Motor neuron (in vitro differentiated cells): Measurements from ENCODE around the gene CSTF3. TPM values are rescaled to one million over a fixed set of nuclear protein-coding genes. Genes with fewer than 3 reads are reported as not detected.
"Not testable (repeated sequence)": the region's sequence is repeated elsewhere in the genome, so short reads cannot be mapped to it uniquely, and the experiment has no call there.

ENCODE experiments used
- ATAC-seq, 8 experiments: fragments of 200-7000 bp; cut with Tn5 transposase; replicated peaks in 6 of 8; 2 replicates each; pipeline ENCODE4 v1.8.0; 2021; ENCODE audit warnings: mild to moderate bottlenecking in 8 of 8, moderate library complexity in 8 of 8
- H3K27ac ChIP-seq, 2 donors: fragments of 250-450 bp; sonication (Bioruptor Pico); 2 replicates each; pipeline ENCODE4 v1.9.0; 2021; ENCODE audit warnings: antibody characterized with exemption in 2 of 2, mild to moderate bottlenecking in 2 of 2, moderate library complexity in 1 of 2
- H3K4me1 ChIP-seq, 2 donors: fragments of 250-450 bp; sonication (Bioruptor Pico); replicated peaks in 1 of 2; 2 replicates each; pipeline ENCODE4 v1.6.1; 2021; ENCODE audit warnings: antibody characterized with exemption in 2 of 2, mild to moderate bottlenecking in 2 of 2, moderate library complexity in 1 of 2
- H3K4me3 ChIP-seq, 5 donors: fragments of 250-450 bp; sonication (Bioruptor Pico); 2 replicates each; pipeline ENCODE4 v1.9.0; 2021; ENCODE audit warnings: antibody characterized with exemption in 5 of 5, mild to moderate bottlenecking in 5 of 5, moderate library complexity in 4 of 5
- WGBS, 10 experiments: fragments of 450-650 bp; shearing (Covaris generic); methylation state at CpG; one replicate each; pipeline ENCODE4 v1.0.0; 2022; 5-methylcytosine and 5-hydroxymethylcytosine counted together
- in situ Hi-C, 9 experiments: fragments of 400-800 bp; cut with MboI; loops; one replicate each; pipeline ENCODE4 v1.15.0; 2021; ENCODE audit warnings: low sequenced_read_pairs in 9 of 9, low pct_unique_long_range_greater_than_20kb in 2 of 9; ENCODE audit not compliant: unreplicated experiment in 9 of 9
- total RNA-seq, 8 experiments: library from RNA; unstranded; fragments of 300-600 nt; gene quantifications; 2 replicates each; pipeline versions ENCODE4 v1.2.3 to v1.2.4, GENCODE V29; 2022

The CSTF3 gene
- total RNA-seq, 8 experiments from 2014 or later, result 45.1 to 85.8 (median 67.4) TPM

GRCh38 chr11:33064033-33064825 lies 97.1 kb downstream of the CSTF3 start:
- 20 to 89% (median 73%) methylated on average over 1 to 10 of the region's 11 CpGs for WGBS, 10 experiments
- Histone ChIP-seq H3K4me1 (no peaks in the 10 kb centered on the region), H3K4me3 (no peak overlapping the region), H3K27ac (no peak overlapping the region)
- ATAC-seq, result peak in 2 of 8 experiments; percentile 21 to 35
- in situ Hi-C loops, result loop anchor here in 4 of 9 experiments (25.0 kb wide), 2 partner anchors 102 to 252 kb away; no protein-coding TSS in a partner anchor

DNA sequence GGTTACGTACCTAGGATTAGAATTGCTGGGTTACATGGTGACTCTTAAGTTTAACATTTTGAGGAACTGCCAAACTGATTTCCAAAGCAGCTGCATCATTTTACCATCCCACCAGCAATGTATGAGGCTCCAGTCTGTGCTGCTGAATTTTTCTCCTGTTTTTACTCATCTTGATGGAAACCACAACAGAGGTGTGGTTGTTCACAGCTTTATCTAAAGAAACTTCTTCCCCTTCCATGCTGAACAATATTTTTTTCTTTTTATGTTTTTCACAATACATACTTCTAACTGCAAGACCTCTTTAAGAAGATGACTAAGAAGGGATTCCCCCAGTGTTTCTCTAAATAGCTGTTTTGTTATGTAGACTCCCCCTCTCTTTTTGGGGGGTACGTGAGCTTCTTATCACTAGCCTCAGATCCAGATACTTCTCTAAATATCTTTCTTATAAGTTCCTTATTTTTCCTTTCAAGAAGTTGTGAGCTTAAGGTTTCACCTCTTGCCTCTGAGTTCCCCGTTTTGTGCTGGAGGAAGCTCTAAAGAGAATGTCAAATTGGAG lies 97.9 kb downstream of the CSTF3 start:
- in situ Hi-C loops, result loop anchor here in 4 of 9 experiments (25.0 kb wide), 2 partner anchors 101 to 251 kb away; no protein-coding TSS in a partner anchor
- H3K4me1 ChIP-seq, result no peaks in the 10 kb centered on the region
- H3K27ac ChIP-seq, result no peak overlapping the region
- 22 to 100% (median 89%) methylated on average over 1 to 3 of the region's 3 CpGs for WGBS, 10 experiments
- ATAC-seq, result peak in 2 of 8 experiments; percentile 32 to 50
- no peak overlapping the region for H3K4me3 ChIP-seq

- no peak for ATAC-seq
Observed at GRCh38 chr11:33062137-33062536, 99.1 kb downstream of the CSTF3 start.

GRCh38 chr11:33060271-33060670 lies 101.0 kb downstream of the CSTF3 start:
- 90 to 100% (median 96%) methylated on average over 1 to 3 of the region's 3 CpGs; no CpG with 5 or more reads in 6 of the 10 experiments for WGBS, 10 experiments
- Histone ChIP-seq H3K4me3 (no peak overlapping the region), H3K4me1 (no peaks in the 10 kb centered on the region), H3K27ac (no peak overlapping the region)
- no peak for ATAC-seq
- in situ Hi-C loops, result loop anchor here in 4 of 9 experiments (25.0 kb wide), 2 partner anchors 98 to 248 kb away; no protein-coding TSS in a partner anchor

More at GRCh38 chr11:33062137-33062536, 99.1 kb downstream of the CSTF3 start:
- 50 to 97% (median 60%) methylated on average over 1 to 5 of the region's 5 CpGs; no CpG with 5 or more reads in 3 of the 10 experiments for WGBS, 10 experiments
- Histone ChIP-seq H3K27ac (no peak overlapping the region), H3K4me1 (no peaks in the 10 kb centered on the region), H3K4me3 (no peak overlapping the region)
- in situ Hi-C loops, result loop anchor here in 4 of 9 experiments (25.0 kb wide), 2 partner anchors 100 to 250 kb away; no protein-coding TSS in a partner anchor

DNA sequence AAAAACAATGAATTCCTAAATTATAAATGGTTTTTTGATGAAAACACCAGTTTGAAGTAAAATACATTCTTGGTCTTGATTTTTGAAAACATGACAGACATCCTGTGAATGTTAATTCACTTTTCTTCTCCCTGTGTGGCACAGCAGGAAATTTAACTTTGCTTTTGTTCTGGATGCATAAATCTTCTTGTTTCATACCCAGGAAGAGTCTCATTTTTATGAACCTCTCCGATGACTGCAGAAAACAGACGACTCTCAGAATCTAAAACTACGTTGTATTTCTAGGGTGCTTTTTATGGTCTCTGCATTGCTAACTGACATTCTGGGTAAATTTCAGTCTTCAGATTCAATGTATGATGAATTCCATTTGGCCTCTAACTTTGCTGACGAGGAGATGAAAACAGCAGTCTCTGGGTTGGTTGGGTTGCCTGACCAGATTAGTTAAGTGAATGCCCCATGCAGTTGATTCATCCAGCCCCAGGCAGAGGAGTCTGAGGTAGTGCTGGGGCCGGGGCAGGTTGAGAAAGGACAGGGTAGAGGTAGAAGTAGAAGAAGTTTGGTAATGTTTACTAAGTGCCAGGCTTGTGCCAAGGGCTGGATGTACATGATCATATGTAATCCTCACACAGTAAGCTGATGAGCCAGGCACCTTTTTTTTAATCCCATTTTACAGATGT lies 101.8 kb downstream of the CSTF3 start:
- H3K4me3 ChIP-seq, result no peak overlapping the region
- no peak for ATAC-seq
- in situ Hi-C loops, result loop anchor here in 4 of 9 experiments (25.0 kb wide), 2 partner anchors 97 to 247 kb away; no protein-coding TSS in a partner anchor

DNA sequence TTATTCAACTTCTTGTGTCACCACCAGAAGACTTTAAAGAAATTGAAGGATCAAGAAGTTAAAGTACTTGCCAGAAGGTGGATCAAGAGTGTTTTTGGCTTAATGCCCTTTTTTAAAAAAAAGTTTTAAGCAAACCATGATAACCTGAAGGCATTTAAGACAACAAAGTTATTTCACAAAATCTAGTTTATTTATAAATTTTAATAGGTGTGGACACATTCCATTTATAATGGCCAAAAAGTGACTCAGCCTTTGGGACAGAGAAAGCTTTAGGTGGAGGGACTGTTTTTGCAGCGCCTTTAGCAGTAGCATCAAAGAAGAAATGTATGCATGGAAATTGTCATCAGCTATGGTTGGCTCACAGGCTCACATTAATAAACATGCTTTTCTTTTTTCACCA lies 104.0 kb downstream of the CSTF3 start:
- in situ Hi-C loops, result loop anchor here in 4 of 9 experiments (25.0 kb wide), 2 partner anchors 95 to 245 kb away; no protein-coding TSS in a partner anchor
- 29 to 100% (median 100%) methylated on average over 1 of the region's 1 CpG; no CpG with 5 or more reads in 1 of the 10 experiments for WGBS, 10 experiments
- ATAC-seq, result peak in 2 of 8 experiments; percentile 20 to 31

More for the DNA sequence above, 101.8 kb downstream of the CSTF3 start:
- H3K4me1 ChIP-seq, result no peaks in the 10 kb centered on the region
- H3K27ac ChIP-seq, result no peak overlapping the region
- WGBS, 10 experiments, result 59 to 94% (median 78%) methylated on average over 1 to 5 of the region's 5 CpGs

GRCh38 chr11:33055375-33055774 lies 105.9 kb downstream of the CSTF3 start:
- Histone ChIP-seq H3K4me3 (no peak overlapping the region), H3K27ac (no peak overlapping the region), H3K4me1 (no peaks in the 10 kb centered on the region)
- ATAC-seq, result peak in 1 of 8 experiments; percentile 32
- in situ Hi-C loops, result loop anchor here in 4 of 9 experiments (25.0 kb wide), 2 partner anchors 93 to 243 kb away; no protein-coding TSS in a partner anchor

More for the DNA sequence above, 104.0 kb downstream of the CSTF3 start:
- no peak overlapping the region for H3K4me3 ChIP-seq
- H3K27ac ChIP-seq, result no peak overlapping the region
- no peaks in the 10 kb centered on the region for H3K4me1 ChIP-seq

- H3K4me3 ChIP-seq, result no peak overlapping the region
- ATAC-seq, result no peak
- WGBS, 10 experiments, result 63 to 100% (median 90%) methylated on average over 1 to 2 of the region's 2 CpGs; no CpG with 5 or more reads in 2 of the 10 experiments
- no peak overlapping the region for H3K27ac ChIP-seq
- in situ Hi-C loops, result loop anchor here in 4 of 9 experiments (25.0 kb wide), 2 partner anchors 90 to 240 kb away; no protein-coding TSS in a partner anchor
- no peaks in the 10 kb centered on the region for H3K4me1 ChIP-seq
Observed at GRCh38 chr11:33052231-33052630, 109.0 kb downstream of the CSTF3 start.

- H3K4me1 ChIP-seq, H3K27ac ChIP-seq, H3K4me3 ChIP-seq, ATAC-seq: not testable (repeated sequence)
- in situ Hi-C loops, result loop anchor here in 4 of 9 experiments (25.0 kb wide), 2 partner anchors 87 to 237 kb away; no protein-coding TSS in a partner anchor
- 80 to 100% (median 83%) methylated on average over 1 to 2 of the region's 3 CpGs; no CpG with 5 or more reads in 3 of the 10 experiments for WGBS, 10 experiments
Observed at GRCh38 chr11:33049565-33050408, 111.5 kb downstream of the CSTF3 start.

- 63 to 100% (median 87%) methylated on average over 1 to 4 of the region's 6 CpGs; no CpG with 5 or more reads in 1 of the 10 experiments for WGBS, 10 experiments
- ATAC-seq, result not testable (repeated sequence)
Observed at GRCh38 chr11:33048701-33049100, 112.6 kb downstream of the CSTF3 start.

GRCh38 chr11:33045551-33046255 lies 115.6 kb downstream of the CSTF3 start:
- in situ Hi-C loops, result no loop called here
- peak in 3 of 8 experiments; percentile 23 to 47 (median 31) for ATAC-seq
- no peak overlapping the region for H3K4me3 ChIP-seq
- WGBS, 10 experiments, result 67 to 100% (median 91%) methylated on average over 3 to 8 of the region's 8 CpGs; no CpG with 5 or more reads in 2 of the 10 experiments
- no peak overlapping the region for H3K27ac ChIP-seq
- peaks cover 5 to 7% of the 10 kb centered on the region in 2 donors for H3K4me1 ChIP-seq

More at GRCh38 chr11:33048701-33049100, 112.6 kb downstream of the CSTF3 start:
- H3K27ac ChIP-seq, in situ Hi-C loops, H3K4me1 ChIP-seq, H3K4me3 ChIP-seq: not testable (repeated sequence)
